Measurements from ENCODE around the gene S100A12.

GRCh38 chr1:153372571-153372970 lies 2.9 kb downstream of the S100A12 start:
- TF ChIP-seq CTCF (IDR thresholded peaks at IDR 0.05): no peak
- TF ChIP-seq EP300 (IDR thresholded peaks at IDR 0.05): no peak

Data from sigmoid colon (tissue), 4 donors.